ENCODE results near the gene PCDH15.

- TF ChIP-seq CTCF (IDR thresholded peaks at IDR 0.05) (no peak), POLR2A (IDR thresholded peaks at IDR 0.05) (no peak)
These were observed 134.8 kb downstream of the PCDH15 start for GRCh38 chr10:54666192-54666591.

Data from testis (tissue), 2 donors.